ENCODE data around the gene DBP.

GRCh38 chr19:48634424-48635262 is 2.5 kb downstream of the DBP start:
- TF ChIP-seq CTCF (IDR thresholded peaks at IDR 0.05; ENCODE audit: low read depth, low read length, poor library complexity, severe bottlenecking): no peak
- no peak for TF ChIP-seq EZH2phosphoT487 (IDR thresholded peaks at IDR 0.05; ENCODE audit: borderline replicate concordance, low read length)
